Smooth muscle cell (in vitro differentiated cells): Measurements from ENCODE around the gene MON1B. TPM values are rescaled to one million over a fixed set of nuclear protein-coding genes. Genes with fewer than 3 reads are reported as not detected.

Source experiments
- DNase-seq: peaks from one replicate; lab custom pipeline; 2025; ENCODE audit not compliant: unreplicated experiment; lab: John Stamatoyannopoulos, UW
- H2AFZ ChIP-seq: fragments of 200-600 bp; sonication (generic); 2 replicates; pipeline ENCODE4 v1.6.0; 2016; ENCODE audit warnings: antibody characterized with exemption, low read depth, mild to moderate bottlenecking
- H3F3A ChIP-seq: fragments of 200-600 bp; sonication (generic); 2 replicates; pipeline ENCODE4 v1.6.0; 2017; ENCODE audit warnings: antibody characterized with exemption, low read depth
- H3K27ac ChIP-seq: fragments of 200-600 bp; sonication (generic); 2 replicates; pipeline ENCODE4 v1.5.1; 2016; ENCODE audit warnings: low read depth, mild to moderate bottlenecking
- H3K27me3 ChIP-seq: fragments of 200-600 bp; sonication (generic); 2 replicates; pipeline ENCODE4 v1.6.1; 2016; ENCODE audit warnings: low read depth, mild to moderate bottlenecking
- H3K36me3 ChIP-seq: fragments of 200-600 bp; sonication (generic); 2 replicates; pipeline ENCODE4 v1.5.1; 2016; ENCODE audit warnings: low read depth
- H3K4me1 ChIP-seq: fragments of 200-600 bp; sonication (generic); 2 replicates; pipeline ENCODE4 v1.5.1; 2016; ENCODE audit warnings: low read depth
- H3K4me2 ChIP-seq: fragments of 200-600 bp; sonication (generic); 2 replicates; pipeline ENCODE4 v1.6.0; 2016; ENCODE audit warnings: mild to moderate bottlenecking
- H3K4me3 ChIP-seq: fragments of 200-600 bp; sonication (generic); 2 replicates; pipeline ENCODE4 v1.5.1; 2016; ENCODE audit warnings: mild to moderate bottlenecking
- H3K79me2 ChIP-seq: fragments of 200-600 bp; sonication (generic); 2 replicates; pipeline ENCODE4 v1.6.0; 2016; ENCODE audit warnings: low read depth, mild to moderate bottlenecking
- H3K9ac ChIP-seq: fragments of 200-600 bp; sonication (generic); 2 replicates; pipeline ENCODE4 v1.6.0; 2016; ENCODE audit warnings: low read depth
- H3K9me3 ChIP-seq: fragments of 200-600 bp; sonication (generic); replicated peaks from 2 replicates; pipeline ENCODE4 v1.5.1; 2016; ENCODE audit warnings: low read depth
- H4K20me1 ChIP-seq: fragments of 200-600 bp; sonication (generic); 2 replicates; pipeline ENCODE4 v1.6.0; 2016; ENCODE audit warnings: low read depth
- CTCF ChIP-seq: fragments of 200-600 bp; sonication (generic); IDR thresholded peaks from 2 replicates; pipeline ENCODE4 v1.5.1; 2017; ENCODE audit warnings: borderline replicate concordance, mild to moderate bottlenecking, antibody characterized with exemption; ENCODE audit not compliant: insufficient read depth, poor library complexity, severe bottlenecking
- WGBS: methylation state at CpG from one replicate; pipeline ENCODE4 v1.1.7; 2016; ENCODE audit warnings: low lambda C conversion rate; 5-methylcytosine and 5-hydroxymethylcytosine counted together
- polyA plus RNA-seq: library from polyadenylated mRNA; unstranded; fragments of >200 nt; fragmentation: Nextera tagmentation; extraction: Ambion mirVana; gene quantifications from 2 replicates; pipeline ENCODE4 v1.2.1, GENCODE V29; 2016
- total RNA-seq: library from RNA; depleted of rRNA; stranded (reverse); fragments of >200 nt; gene quantifications from 2 replicates; pipeline ENCODE4 v1.2.3, GENCODE V29; 2014

The MON1B gene
- total and polyA plus RNA-seq, 2 experiments from 2014 or later, result 8.0 to 20.9 TPM

DNA sequence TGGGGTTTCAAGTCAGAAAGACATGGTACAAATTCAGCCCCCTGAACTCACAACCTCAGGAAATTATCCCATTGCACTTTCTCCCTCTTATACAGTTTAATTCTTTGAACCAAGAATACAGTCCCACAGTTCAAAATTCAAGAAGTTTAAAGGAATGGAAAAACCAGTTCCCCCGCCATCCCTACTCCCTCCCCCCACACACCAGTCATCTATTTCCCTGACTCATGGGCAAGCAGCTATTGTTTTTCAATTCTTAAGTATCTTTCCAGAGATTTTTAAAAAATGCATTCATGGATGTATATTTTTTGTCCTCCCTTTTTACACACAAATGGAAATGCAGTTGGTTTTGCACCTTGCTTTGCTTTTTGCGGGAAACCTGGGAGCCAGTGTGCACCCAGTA is 15.5 kb downstream of the MON1B start:
- Histone ChIP-seq H3F3A (no peaks in the 10 kb centered on the region), H3K4me1 (no peaks in the 10 kb centered on the region), H3K36me3 (no peaks in the 10 kb centered on the region), H3K4me2 (no peak overlapping the region), H3K27ac (no peak overlapping the region), H3K9ac (no peak overlapping the region), H4K20me1 (no peaks in the 10 kb centered on the region), H3K9me3 (no peaks in the 10 kb centered on the region), H3K27me3 (no peaks in the 10 kb centered on the region), H3K4me3 (no peak overlapping the region), H3K79me2 (no peaks in the 10 kb centered on the region), H2AFZ (no peak overlapping the region)
- TF ChIP-seq CTCF, result no peak
- WGBS, result 77% methylated on average over 2 of the region's 2 CpGs
- DNase-seq, result no peak

- TF ChIP-seq CTCF, result no peak
- H3K27me3 ChIP-seq, result no peaks in the 10 kb centered on the region
- 65% methylated on average over 5 of the region's 5 CpGs for whole genome bisulfite sequencing
Observed at GRCh38 chr16:77207030-77207429, 16.0 kb downstream of the MON1B start.

GRCh38 chr16:77208382-77208781 is 17.4 kb downstream of the MON1B start:
- Histone ChIP-seq H3K27ac (no peak overlapping the region), H3K4me3 (no peak overlapping the region), H4K20me1 (no peaks in the 10 kb centered on the region), H3K4me2 (no peak overlapping the region), H3K79me2 (no peaks in the 10 kb centered on the region), H3K36me3 (no peaks in the 10 kb centered on the region), H2AFZ (no peak overlapping the region), H3K9ac (no peak overlapping the region), H3K9me3 (no peaks in the 10 kb centered on the region), H3K27me3 (no peaks in the 10 kb centered on the region), H3K4me1 (no peaks in the 10 kb centered on the region), H3F3A (peaks cover 4% of the 10 kb centered on the region)
- no peak for DNase-seq
- 90% methylated on average over 3 of the region's 3 CpGs for WGBS
- no peak for TF ChIP-seq CTCF

More at GRCh38 chr16:77207030-77207429, 16.0 kb downstream of the MON1B start:
- H3K4me2 ChIP-seq, result no peak overlapping the region
- H3K27ac ChIP-seq, result no peak overlapping the region
- H4K20me1 ChIP-seq, result no peaks in the 10 kb centered on the region
- no peaks in the 10 kb centered on the region for H3K79me2 ChIP-seq
- H2AFZ ChIP-seq, result no peak overlapping the region
- H3K9ac ChIP-seq, result no peak overlapping the region
- H3K36me3 ChIP-seq, result no peaks in the 10 kb centered on the region
- H3K4me3 ChIP-seq, result no peak overlapping the region
- no peaks in the 10 kb centered on the region for H3K4me1 ChIP-seq
- DNase-seq, result no peak
- no peaks in the 10 kb centered on the region for H3F3A ChIP-seq
- H3K9me3 ChIP-seq, result no peaks in the 10 kb centered on the region
